PFSK-1 (cell line): ENCODE results near the gene STARD8.

Source experiments
- FOXP2 ChIP-seq: optimal IDR thresholded peaks from 2 replicates; pipeline ENCODE3; 2011; ENCODE audit warnings: borderline replicate concordance, control low read depth, inconsistent platforms; ENCODE audit not compliant: insufficient read depth; ENCODE audit errors: extremely low read length, extremely low read depth
- POLR2AphosphoS5 ChIP-seq: IDR thresholded peaks from 2 replicates; pipeline ENCODE4 v1.6.1; 2012; ENCODE audit warnings: low read depth, mild to moderate bottlenecking, control low read depth, low read length, moderate library complexity
- SIN3A ChIP-seq: IDR thresholded peaks from 2 replicates; pipeline ENCODE4 v1.6.1; 2012; ENCODE audit warnings: mild to moderate bottlenecking, low read length, moderate library complexity, borderline replicate concordance; ENCODE audit not compliant: insufficient read depth
- TAF1 ChIP-seq: IDR thresholded peaks from 2 replicates; pipeline ENCODE4 v1.6.1; 2012; ENCODE audit warnings: low read length, control low read depth, borderline replicate concordance; ENCODE audit not compliant: insufficient read depth
- TF ChIP-seq, protein P1 (sequence below), 2 experiments: IDR thresholded peaks; 2 replicates each; pipeline versions ENCODE4 v1.6.1 to v1.8.0; 2011 to 2012; ENCODE audit warnings: low read depth in 2 of 2, low read length in 2 of 2, control low read depth in 1 of 2, inconsistent platforms in 1 of 2, mild to moderate bottlenecking in 1 of 2, moderate library complexity in 1 of 2; ENCODE audit not compliant: insufficient read depth in 1 of 2

STARD8 gene

DNA sequence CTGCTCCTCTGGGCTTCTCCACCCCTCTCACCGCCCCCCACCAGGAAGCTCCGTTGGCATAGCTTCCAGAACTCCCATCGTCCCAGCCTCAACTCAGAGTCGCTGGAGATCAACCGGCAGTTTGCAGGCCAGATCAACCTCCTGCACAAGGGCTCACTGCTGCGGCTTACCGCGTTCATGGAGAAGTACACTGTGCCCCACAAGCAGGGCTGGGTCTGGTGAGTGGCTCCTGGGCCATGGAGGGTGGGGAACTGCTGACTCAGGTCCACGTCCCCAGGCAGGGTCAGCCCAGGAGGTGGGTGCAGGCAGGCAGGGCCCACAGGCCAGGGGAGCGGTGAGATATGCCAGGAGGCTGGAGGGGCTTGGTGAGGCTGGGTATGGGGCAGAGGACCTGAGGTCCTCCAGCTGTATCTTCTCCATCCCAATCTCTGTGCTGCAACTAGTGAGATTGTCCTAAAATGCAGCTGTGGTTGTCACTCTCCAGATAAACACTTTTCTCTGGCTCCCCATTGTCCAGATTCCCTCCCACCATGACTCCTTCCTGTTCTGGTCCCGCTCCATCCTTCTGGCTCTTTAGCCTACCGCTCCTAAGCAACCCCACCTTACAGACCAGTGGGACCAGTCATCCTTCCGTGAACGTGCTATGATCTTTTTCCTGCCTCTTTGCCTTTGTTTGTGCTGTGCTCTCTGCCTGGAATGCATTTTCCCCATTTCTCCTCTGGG lies 71.9 kb downstream of the STARD8 start:
- TF ChIP-seq FOXP2 (no peak), POLR2AphosphoS5 (no peak), TAF1 (no peak), SIN3A (no peak)
- TF ChIP-seq, protein P1, sequence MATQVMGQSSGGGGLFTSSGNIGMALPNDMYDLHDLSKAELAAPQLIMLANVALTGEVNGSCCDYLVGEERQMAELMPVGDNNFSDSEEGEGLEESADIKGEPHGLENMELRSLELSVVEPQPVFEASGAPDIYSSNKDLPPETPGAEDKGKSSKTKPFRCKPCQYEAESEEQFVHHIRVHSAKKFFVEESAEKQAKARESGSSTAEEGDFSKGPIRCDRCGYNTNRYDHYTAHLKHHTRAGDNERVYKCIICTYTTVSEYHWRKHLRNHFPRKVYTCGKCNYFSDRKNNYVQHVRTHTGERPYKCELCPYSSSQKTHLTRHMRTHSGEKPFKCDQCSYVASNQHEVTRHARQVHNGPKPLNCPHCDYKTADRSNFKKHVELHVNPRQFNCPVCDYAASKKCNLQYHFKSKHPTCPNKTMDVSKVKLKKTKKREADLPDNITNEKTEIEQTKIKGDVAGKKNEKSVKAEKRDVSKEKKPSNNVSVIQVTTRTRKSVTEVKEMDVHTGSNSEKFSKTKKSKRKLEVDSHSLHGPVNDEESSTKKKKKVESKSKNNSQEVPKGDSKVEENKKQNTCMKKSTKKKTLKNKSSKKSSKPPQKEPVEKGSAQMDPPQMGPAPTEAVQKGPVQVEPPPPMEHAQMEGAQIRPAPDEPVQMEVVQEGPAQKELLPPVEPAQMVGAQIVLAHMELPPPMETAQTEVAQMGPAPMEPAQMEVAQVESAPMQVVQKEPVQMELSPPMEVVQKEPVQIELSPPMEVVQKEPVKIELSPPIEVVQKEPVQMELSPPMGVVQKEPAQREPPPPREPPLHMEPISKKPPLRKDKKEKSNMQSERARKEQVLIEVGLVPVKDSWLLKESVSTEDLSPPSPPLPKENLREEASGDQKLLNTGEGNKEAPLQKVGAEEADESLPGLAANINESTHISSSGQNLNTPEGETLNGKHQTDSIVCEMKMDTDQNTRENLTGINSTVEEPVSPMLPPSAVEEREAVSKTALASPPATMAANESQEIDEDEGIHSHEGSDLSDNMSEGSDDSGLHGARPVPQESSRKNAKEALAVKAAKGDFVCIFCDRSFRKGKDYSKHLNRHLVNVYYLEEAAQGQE (IDR thresholded peaks at IDR 0.05; ENCODE audit: insufficient read depth in 1 of 2, low read depth in 2 of 2, low read length in 2 of 2) = no peak

DNA sequence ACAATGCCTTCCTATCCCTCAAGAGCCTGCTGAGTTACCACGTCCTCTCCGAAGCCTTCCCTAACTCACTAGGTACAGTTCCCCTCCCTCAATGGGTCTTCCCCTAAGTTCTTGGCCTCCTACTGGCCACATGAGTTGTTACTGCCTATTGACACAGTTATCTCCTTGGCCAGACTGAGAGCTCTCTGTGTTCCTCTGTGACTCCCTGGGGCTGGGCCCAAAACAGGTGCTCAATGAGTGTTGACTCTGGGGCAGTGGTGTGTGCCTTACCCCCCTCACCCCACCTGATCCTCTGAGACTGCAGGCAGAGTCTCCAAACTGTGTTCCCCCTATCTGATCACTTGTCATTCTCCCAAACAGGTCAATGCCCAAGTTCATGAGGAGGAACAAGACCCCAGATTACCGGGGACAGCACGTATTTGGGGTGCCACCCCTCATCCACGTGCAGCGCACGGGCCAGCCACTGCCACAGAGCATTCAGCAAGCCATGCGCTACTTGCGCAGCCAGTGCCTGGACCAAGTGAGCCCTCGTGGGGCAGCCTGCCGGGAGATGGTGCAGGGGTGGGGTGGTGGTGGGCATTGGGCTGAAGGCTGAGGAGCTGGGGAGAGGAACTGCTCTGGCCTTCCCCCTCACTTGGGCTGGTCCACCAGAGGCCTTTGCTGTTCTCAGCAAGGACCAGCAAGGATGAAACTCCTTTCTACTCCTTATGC lies 72.6 kb downstream of the STARD8 start:
- TF ChIP-seq, protein P1 (IDR thresholded peaks at IDR 0.05; ENCODE audit: insufficient read depth in 1 of 2, low read depth in 2 of 2, low read length in 2 of 2) = no peak
- TF ChIP-seq POLR2AphosphoS5 (no peak), SIN3A (no peak), TAF1 (no peak), FOXP2 (no peak)

DNA sequence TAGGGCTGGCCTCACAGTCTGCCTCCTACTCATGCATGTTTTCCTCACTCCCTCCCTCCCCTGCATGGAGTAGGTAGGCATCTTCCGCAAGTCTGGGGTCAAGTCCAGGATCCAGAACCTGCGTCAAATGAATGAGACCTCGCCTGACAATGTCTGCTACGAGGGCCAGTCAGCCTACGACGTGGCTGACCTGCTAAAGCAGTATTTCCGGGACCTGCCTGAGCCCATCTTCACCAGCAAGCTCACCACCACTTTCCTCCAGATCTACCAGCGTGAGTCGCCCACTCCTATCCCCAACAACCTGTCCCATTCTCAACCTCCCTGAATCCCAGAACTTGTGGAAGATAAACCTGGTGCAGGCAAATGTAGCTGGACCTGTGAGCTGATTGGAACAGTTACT lies 73.4 kb downstream of the STARD8 start:
- no peak for TF ChIP-seq TAF1
- TF ChIP-seq, protein P1 (IDR thresholded peaks at IDR 0.05; ENCODE audit: insufficient read depth in 1 of 2, low read depth in 2 of 2, low read length in 2 of 2) = no peak

DNA sequence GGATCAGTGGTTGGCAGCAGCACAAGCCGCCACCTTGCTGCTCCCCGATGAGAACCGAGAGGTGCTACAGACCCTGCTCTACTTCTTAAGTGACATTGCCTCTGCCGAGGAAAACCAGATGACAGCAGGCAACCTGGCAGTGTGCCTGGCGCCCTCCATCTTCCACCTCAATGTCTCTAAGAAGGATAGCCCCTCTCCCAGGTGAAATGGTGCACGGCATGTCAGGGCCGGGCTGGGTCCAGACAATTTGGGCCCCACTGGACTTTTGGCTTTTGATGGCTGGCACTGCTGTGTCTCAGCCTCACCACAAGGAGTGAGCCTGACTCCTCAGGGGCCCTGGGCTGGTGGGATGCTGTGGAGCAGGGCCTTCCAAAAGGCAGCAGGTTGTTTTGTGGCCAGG lies 74.1 kb downstream of the STARD8 start:
- TF ChIP-seq TAF1 = no peak

DNA sequence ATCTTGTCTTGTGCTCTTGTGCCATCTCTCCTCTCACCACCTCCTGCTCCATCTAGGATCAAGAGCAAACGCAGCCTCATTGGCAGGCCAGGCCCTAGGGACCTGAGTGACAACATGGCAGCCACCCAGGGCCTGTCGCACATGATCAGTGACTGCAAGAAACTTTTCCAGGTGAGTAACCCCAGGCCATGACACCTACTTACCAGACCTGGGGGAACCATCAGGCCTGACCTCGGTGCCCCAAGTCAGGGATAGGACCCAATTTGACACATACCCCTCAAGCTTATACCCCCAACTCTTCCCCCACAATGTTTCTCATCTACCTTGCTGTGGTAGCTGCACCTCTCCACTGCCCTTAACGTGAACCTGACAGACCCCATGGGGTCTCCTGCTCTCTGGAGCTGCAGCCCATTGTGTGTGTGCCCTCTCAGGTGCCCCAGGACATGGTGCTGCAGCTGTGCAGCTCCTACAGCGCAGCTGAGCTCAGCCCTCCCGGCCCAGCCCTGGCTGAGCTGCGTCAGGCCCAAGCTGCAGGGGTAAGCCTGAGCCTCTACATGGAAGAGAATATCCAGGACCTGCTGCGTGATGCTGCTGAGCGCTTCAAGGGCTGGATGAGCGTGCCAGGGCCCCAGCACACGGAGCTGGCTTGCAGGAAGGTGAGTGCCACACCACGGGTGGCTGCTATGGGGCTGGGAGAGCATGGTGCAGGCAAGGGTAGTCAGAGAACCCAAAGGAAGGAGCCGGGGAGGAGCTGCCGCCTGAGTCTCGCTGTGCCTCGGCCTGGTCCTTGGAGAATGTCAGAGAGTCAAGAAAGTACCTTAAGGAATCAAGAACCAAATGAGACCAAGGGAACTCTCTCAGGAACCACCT lies 74.8 kb downstream of the STARD8 start:
- TF ChIP-seq, protein P1 (IDR thresholded peaks at IDR 0.05; ENCODE audit: insufficient read depth in 1 of 2, low read depth in 2 of 2, low read length in 2 of 2) = no peak
- TF ChIP-seq POLR2AphosphoS5 (no peak), SIN3A (no peak), TAF1 (no peak), FOXP2 (no peak)
